Measurements from ENCODE around the gene IBTK.

- no peak for TF ChIP-seq POLR2A (IDR thresholded peaks at IDR 0.05)
- TF ChIP-seq CTCF (IDR thresholded peaks at IDR 0.05): no peak
- TF ChIP-seq POLR2AphosphoS5 (IDR thresholded peaks at IDR 0.05): no peak
Observed at GRCh38 chr6:82169138-82169876, 78.2 kb downstream of the IBTK start.

All from prostate gland (tissue), 2 donors.